ENCODE results near the gene CACNB2. TPM values are rescaled to one million over a fixed set of nuclear protein-coding genes. Genes with fewer than 3 reads are reported as not detected.

The CACNB2 gene
- total and polyA plus RNA-seq, 10 of the 15 experiments (the other 5 are each of a cell fraction or from before 2014, with no cell fraction given), result 0.62 to 8.1 (median 1.2) TPM

- RAD21 ChIA-PET (ENCODE audit: unreplicated experiment), result no interaction called here
- intact Hi-C loops (cut with micrococcal nuclease; ENCODE audit: unreplicated experiment), result no loop called here
- DNase-seq (ENCODE audit: low read depth, low spot score) (no peak), ATAC-seq (no peak), FAIRE-seq (no peak)
- Histone ChIP-seq H3K27me3 (replicated peaks in 1 of 2; ENCODE audit: control insufficient read depth in 2 of 2, insufficient read depth in 2 of 2, low read length in 1 of 2) (peaks cover 0 to 1% of the 10 kb centered on the region in 2 experiments; a peak in 1 of 4 replicates), H3K36me3 (ENCODE audit: control insufficient read depth in 2 of 2, insufficient read depth in 2 of 2, low read length in 1 of 2) (no peaks in the 10 kb centered on the region), H3K4me1 (ENCODE audit: control insufficient read depth, insufficient read depth, low read length) (no peaks in the 10 kb centered on the region), H2AFZ (ENCODE audit: control insufficient read depth, low read depth, low read length) (no peak overlapping the region), H3K9me3 (replicated peaks; ENCODE audit: control insufficient read depth, insufficient read depth, low read length) (no peaks in the 10 kb centered on the region), H3K27ac (ENCODE audit: control insufficient read depth, insufficient read depth) (no peak overlapping the region), H3K9ac (ENCODE audit: control insufficient read depth, insufficient read depth, low read length) (no peak overlapping the region), H4K20me1 (ENCODE audit: control insufficient read depth, insufficient read depth) (no peaks in the 10 kb centered on the region), H3K79me2 (ENCODE audit: control insufficient read depth, insufficient read depth, low read length) (no peaks in the 10 kb centered on the region), H3K4me2 (ENCODE audit: control insufficient read depth, insufficient read depth) (no peak overlapping the region), H3K4me3 (no peak overlapping the region)
- SMC1A ChIA-PET (ENCODE audit: uncharacterized antibody, unreplicated experiment), result no interaction called here
- POLR2A ChIA-PET, result no interaction called here
- CTCF ChIA-PET, result no interaction called here
- no TSS peak for BruUV-seq (replicated peaks)
- TF ChIP-seq, protein P1, sequence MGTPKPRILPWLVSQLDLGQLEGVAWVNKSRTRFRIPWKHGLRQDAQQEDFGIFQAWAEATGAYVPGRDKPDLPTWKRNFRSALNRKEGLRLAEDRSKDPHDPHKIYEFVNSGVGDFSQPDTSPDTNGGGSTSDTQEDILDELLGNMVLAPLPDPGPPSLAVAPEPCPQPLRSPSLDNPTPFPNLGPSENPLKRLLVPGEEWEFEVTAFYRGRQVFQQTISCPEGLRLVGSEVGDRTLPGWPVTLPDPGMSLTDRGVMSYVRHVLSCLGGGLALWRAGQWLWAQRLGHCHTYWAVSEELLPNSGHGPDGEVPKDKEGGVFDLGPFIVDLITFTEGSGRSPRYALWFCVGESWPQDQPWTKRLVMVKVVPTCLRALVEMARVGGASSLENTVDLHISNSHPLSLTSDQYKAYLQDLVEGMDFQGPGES (IDR thresholded peaks at IDR 0.05), result no peak
- peak; percentile 59; the same call in 1 of the 2 replicates for TF ChIP-seq NFYB (IDR thresholded peaks at IDR 0.05; ENCODE audit: insufficient read depth, low read depth, low read length)
- 34% methylated on average over 4 of the region's 4 CpGs for WGBS (ENCODE audit: insufficient coverage, insufficient replicate concordance, low lambda C conversion rate, missing lambda C conversion rate)
- in situ Hi-C loops (cut with MboI), result no loop called here
Observed at GRCh38 chr10:18134921-18135320, 5.3 kb upstream of the CACNB2 start.

DNA sequence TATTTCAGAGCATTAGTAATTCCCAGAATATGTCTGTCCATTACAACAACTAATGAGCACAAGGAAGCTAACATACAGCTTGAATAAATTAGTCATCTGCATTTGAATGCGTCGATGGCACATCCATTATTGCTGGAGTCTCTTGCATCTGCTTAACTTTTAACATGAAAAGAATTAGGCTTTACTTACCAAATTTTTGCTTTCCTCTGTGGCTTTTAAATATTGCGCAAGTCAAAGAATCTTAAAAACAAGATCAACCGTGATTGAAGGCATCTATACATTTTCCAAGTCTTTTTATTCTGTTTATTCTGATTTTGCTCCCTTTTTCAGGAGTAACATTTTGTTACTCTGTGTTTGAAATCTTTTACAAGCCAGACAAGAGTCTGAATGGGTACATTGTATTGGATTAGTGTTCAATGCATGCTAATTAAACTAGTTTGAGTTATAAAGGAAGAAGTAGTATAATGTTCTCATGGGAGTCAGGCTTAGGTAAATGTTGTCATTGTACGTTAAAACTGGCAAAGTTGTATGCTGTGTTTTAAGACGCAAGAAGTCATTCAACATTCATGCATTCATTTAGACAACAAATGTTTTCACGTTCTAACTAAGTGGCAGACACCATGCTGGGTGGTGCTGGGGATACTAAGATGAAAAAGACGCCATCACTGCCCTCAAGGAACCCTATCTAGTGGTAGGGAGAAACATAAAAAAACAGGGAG lies 4.0 kb upstream of the CACNB2 start:
- ChIA-PET CTCF (no interaction called here), RAD21 (ENCODE audit: unreplicated experiment) (no interaction called here), POLR2A (no interaction called here), SMC1A (ENCODE audit: uncharacterized antibody, unreplicated experiment) (no interaction called here)
- Histone ChIP-seq H3K9ac (ENCODE audit: control insufficient read depth, insufficient read depth, low read length) (no peak overlapping the region), H3K79me2 (ENCODE audit: control insufficient read depth, insufficient read depth, low read length) (no peaks in the 10 kb centered on the region), H4K20me1 (ENCODE audit: control insufficient read depth, insufficient read depth) (no peaks in the 10 kb centered on the region), H3K4me2 (ENCODE audit: control insufficient read depth, insufficient read depth) (no peak overlapping the region), H3K27ac (ENCODE audit: control insufficient read depth, insufficient read depth) (no peak overlapping the region), H3K9me3 (replicated peaks; ENCODE audit: control insufficient read depth, insufficient read depth, low read length) (no peaks in the 10 kb centered on the region), H3K4me1 (ENCODE audit: control insufficient read depth, insufficient read depth, low read length) (no peaks in the 10 kb centered on the region), H3K36me3 (ENCODE audit: control insufficient read depth in 2 of 2, insufficient read depth in 2 of 2, low read length in 1 of 2) (no peaks in the 10 kb centered on the region), H3K4me3 (no peak overlapping the region), H2AFZ (ENCODE audit: control insufficient read depth, low read depth, low read length) (no peak overlapping the region), H3K27me3 (replicated peaks in 1 of 2; ENCODE audit: control insufficient read depth in 2 of 2, insufficient read depth in 2 of 2, low read length in 1 of 2) (peaks cover 0 to 1% of the 10 kb centered on the region in 2 experiments; a peak in 2 of 4 replicates)
- WGBS (ENCODE audit: insufficient coverage, insufficient replicate concordance, low lambda C conversion rate, missing lambda C conversion rate), result 40% methylated on average over 8 of the region's 8 CpGs
- intact Hi-C loops (cut with micrococcal nuclease; ENCODE audit: unreplicated experiment) (no loop called here), in situ Hi-C loops (cut with MboI) (no loop called here)
- DNase-seq (ENCODE audit: low read depth, low spot score) (no peak), ATAC-seq (no peak), FAIRE-seq (no peak)
- no TSS peak for BruUV-seq (replicated peaks)
- TF ChIP-seq MYC (IDR thresholded peaks at IDR 0.05; ENCODE audit: insufficient read depth, insufficient read length, insufficient replicate concordance, low read length, severe bottlenecking), result no peak
- TF ChIP-seq RBBP5 (conservative IDR thresholded peaks at IDR 0.05), result no peak
- TF ChIP-seq NFYB (IDR thresholded peaks at IDR 0.05; ENCODE audit: insufficient read depth, low read depth, low read length), result no peak
- TF ChIP-seq ZNF207 (IDR thresholded peaks at IDR 0.05; ENCODE audit: borderline replicate concordance), result no peak
- TF ChIP-seq, protein P2, sequence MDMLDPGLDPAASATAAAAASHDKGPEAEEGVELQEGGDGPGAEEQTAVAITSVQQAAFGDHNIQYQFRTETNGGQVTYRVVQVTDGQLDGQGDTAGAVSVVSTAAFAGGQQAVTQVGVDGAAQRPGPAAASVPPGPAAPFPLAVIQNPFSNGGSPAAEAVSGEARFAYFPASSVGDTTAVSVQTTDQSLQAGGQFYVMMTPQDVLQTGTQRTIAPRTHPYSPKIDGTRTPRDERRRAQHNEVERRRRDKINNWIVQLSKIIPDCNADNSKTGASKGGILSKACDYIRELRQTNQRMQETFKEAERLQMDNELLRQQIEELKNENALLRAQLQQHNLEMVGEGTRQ (IDR thresholded peaks at IDR 0.05; ENCODE audit: borderline replicate concordance, low read depth, low read length), result no peak
- no peak for TF ChIP-seq CEBPB (IDR thresholded peaks at IDR 0.05; ENCODE audit: borderline replicate concordance in 1 of 2, low read depth in 2 of 2, low read length in 2 of 2)
- no peak for TF ChIP-seq BACH1 (IDR thresholded peaks at IDR 0.05; ENCODE audit: borderline replicate concordance)
- no peak for TF ChIP-seq MTA3 (IDR thresholded peaks at IDR 0.05; ENCODE audit: borderline replicate concordance, low read length)
- TF ChIP-seq PAX8 (IDR thresholded peaks at IDR 0.05), result no peak
- TF ChIP-seq PKNOX1 (IDR thresholded peaks at IDR 0.05), result no peak
- no peak for TF ChIP-seq POLR2A (IDR thresholded peaks at IDR 0.05; ENCODE audit: low read depth, low read length)
- TF ChIP-seq CREB1 (IDR thresholded peaks at IDR 0.05; ENCODE audit: low read depth), result no peak
- no peak for TF ChIP-seq POLR2AphosphoS5 (IDR thresholded peaks at IDR 0.05; ENCODE audit: low read length)

Measured in GM12878 (cell line).